HG02870 (cell line): ENCODE data around the gene NRDE2.
"Not testable (repeated sequence)": the region's sequence is repeated elsewhere in the genome, so short reads cannot be mapped to it uniquely, and the experiment has no call there.

ENCODE experiments used
- ATAC-seq: cut with Tn5 transposase; IDR thresholded peaks from one replicate; pipeline ENCODE4 v1.9.1; 2021; ENCODE audit warnings: mild to moderate bottlenecking, moderate library complexity; ENCODE audit not compliant: unreplicated experiment

NRDE2 gene

GRCh38 chr14:90274808-90275457 lies 56.8 kb downstream of the NRDE2 start:
- no peak for ATAC-seq

- ATAC-seq = no peak
Measured at GRCh38 chr14:90274019-90274418, 57.7 kb downstream of the NRDE2 start.

- ATAC-seq = no peak
Measured at GRCh38 chr14:90273532-90273931, 58.2 kb downstream of the NRDE2 start.

- no peak for ATAC-seq
Measured at GRCh38 chr14:90272523-90272922, 59.2 kb downstream of the NRDE2 start.

- ATAC-seq = no peak
Measured at GRCh38 chr14:90268420-90268819, 63.3 kb downstream of the NRDE2 start.

- no peak for ATAC-seq
Measured at GRCh38 chr14:90266441-90267154, 65.1 kb downstream of the NRDE2 start.

- ATAC-seq = peak; percentile 72
Measured at GRCh38 chr14:90263748-90264449, 67.8 kb downstream of the NRDE2 start.

- ATAC-seq = peak; percentile 89
Measured at GRCh38 chr14:90256354-90257131, 75.2 kb downstream of the NRDE2 start, which contains the start of gene PSMC1. PSMC1 (plus strand) TSS chr14:90256553; CDS start chr14:90256598, 45 bp downstream.

GRCh38 chr14:90255871-90256270 lies 75.9 kb downstream of the NRDE2 start:
- ATAC-seq = no peak

GRCh38 chr14:90253826-90254225 lies 77.9 kb downstream of the NRDE2 start:
- ATAC-seq = no peak

GRCh38 chr14:90248594-90248993 lies 83.1 kb downstream of the NRDE2 start:
- ATAC-seq = no peak

- not testable (repeated sequence) for ATAC-seq
Measured at GRCh38 chr14:90247441-90247840, 84.3 kb downstream of the NRDE2 start.

- ATAC-seq = no peak
Measured at GRCh38 chr14:90246936-90247335, 84.8 kb downstream of the NRDE2 start.

GRCh38 chr14:90242444-90242843 lies 89.3 kb downstream of the NRDE2 start:
- no peak for ATAC-seq

- ATAC-seq = no peak
Measured at GRCh38 chr14:90239139-90239538, 92.6 kb downstream of the NRDE2 start.

GRCh38 chr14:90235179-90235976 lies 96.4 kb downstream of the NRDE2 start:
- ATAC-seq = peak; percentile 67

- not testable (repeated sequence) for ATAC-seq
Measured at GRCh38 chr14:90229942-90230341, 101.8 kb downstream of the NRDE2 start.

- no peak for ATAC-seq
Measured at GRCh38 chr14:90228478-90228877, 103.3 kb downstream of the NRDE2 start.
